HEK293 (cell line): ENCODE results near the gene TMEM134.

Experiments
- CTCF ChIP-seq: fragments of 450-650 bp; formaldehyde crosslinking; IDR thresholded peaks from 2 replicates; pipeline ENCODE4 v1.5.1; 2016; ENCODE audit warnings: missing biosample characterization, missing genetic modification characterization
- GLIS1 ChIP-seq: fragments of 450-650 bp; formaldehyde crosslinking; IDR thresholded peaks from 2 replicates; pipeline ENCODE4 v1.5.1; 2016; ENCODE audit warnings: missing biosample characterization, missing genetic modification characterization
- GLIS2 ChIP-seq: fragments of 450-650 bp; formaldehyde crosslinking; IDR thresholded peaks from 2 replicates; pipeline ENCODE4 v1.5.1; 2016; ENCODE audit warnings: missing biosample characterization, missing genetic modification characterization
- KLF7 ChIP-seq: fragments of 450-650 bp; formaldehyde crosslinking; IDR thresholded peaks from 2 replicates; pipeline ENCODE4 v1.5.1; 2016; ENCODE audit warnings: missing biosample characterization, missing genetic modification characterization, borderline replicate concordance
- PATZ1 ChIP-seq: fragments of 450-650 bp; formaldehyde crosslinking; IDR thresholded peaks from 2 replicates; pipeline ENCODE4 v1.5.1; 2016; ENCODE audit warnings: missing biosample characterization, missing genetic modification characterization
- SALL2 ChIP-seq: fragments of 450-650 bp; formaldehyde crosslinking; IDR thresholded peaks from 2 replicates; pipeline ENCODE4 v1.5.0; 2017; ENCODE audit warnings: missing biosample characterization, mild to moderate bottlenecking, missing genetic modification characterization, borderline replicate concordance
- YY1 ChIP-seq: fragments of 450-650 bp; formaldehyde crosslinking; IDR thresholded peaks from 2 replicates; pipeline ENCODE4 v1.5.1; 2018; ENCODE audit warnings: missing biosample characterization, missing genetic modification characterization
- ZBTB1 ChIP-seq: fragments of 450-650 bp; formaldehyde crosslinking; IDR thresholded peaks from 2 replicates; pipeline ENCODE4 v1.5.1; 2016; ENCODE audit warnings: missing biosample characterization, missing genetic modification characterization
- ZBTB20 ChIP-seq: fragments of 450-650 bp; formaldehyde crosslinking; IDR thresholded peaks from 2 replicates; pipeline ENCODE4 v1.5.1; 2016; ENCODE audit warnings: missing biosample characterization, missing genetic modification characterization
- ZBTB26 ChIP-seq: fragments of 450-650 bp; formaldehyde crosslinking; optimal IDR thresholded peaks from 2 replicates; pipeline ENCODE3; 2016; ENCODE audit warnings: missing biosample characterization, mild to moderate bottlenecking, missing genetic modification characterization
- ZBTB48 ChIP-seq: fragments of 450-650 bp; formaldehyde crosslinking; IDR thresholded peaks from 2 replicates; pipeline ENCODE4 v1.5.1; 2016; ENCODE audit warnings: missing biosample characterization, missing genetic modification characterization
- ZBTB8A ChIP-seq: fragments of 450-650 bp; formaldehyde crosslinking; IDR thresholded peaks from 2 replicates; pipeline ENCODE4 v1.5.1; 2016; ENCODE audit warnings: missing biosample characterization, missing genetic modification characterization
- ZEB2 ChIP-seq: fragments of 450-650 bp; formaldehyde crosslinking; IDR thresholded peaks from 2 replicates; pipeline ENCODE4 v1.5.1; 2016; ENCODE audit warnings: missing biosample characterization, missing genetic modification characterization
- ZFP37 ChIP-seq: fragments of 450-650 bp; formaldehyde crosslinking; IDR thresholded peaks from 2 replicates; pipeline ENCODE4 v1.5.1; 2016; ENCODE audit warnings: missing biosample characterization, missing genetic modification characterization
- ZFP41 ChIP-seq: fragments of 450-650 bp; formaldehyde crosslinking; IDR thresholded peaks from 2 replicates; pipeline ENCODE4 v1.5.1; 2016; ENCODE audit warnings: missing biosample characterization, missing genetic modification characterization, borderline replicate concordance
- ZNF138 ChIP-seq: fragments of 450-650 bp; formaldehyde crosslinking; IDR thresholded peaks from 2 replicates; pipeline ENCODE4 v1.5.1; 2016; ENCODE audit warnings: missing biosample characterization, missing genetic modification characterization, borderline replicate concordance
- ZNF24 ChIP-seq: fragments of 450-650 bp; formaldehyde crosslinking; IDR thresholded peaks from 2 replicates; pipeline ENCODE4 v1.5.1; 2016; ENCODE audit warnings: missing biosample characterization, missing genetic modification characterization
- ZNF274 ChIP-seq, 2 experiments: fragments of 200-500 bp in 1 of 2; fragments of 450-650 bp in 1 of 2; sonication (Bioruptor generic) in 1 of 2; formaldehyde crosslinking in 1 of 2; IDR thresholded peaks; 2 replicates each; pipeline versions ENCODE4 v1.5.1 to v1.6.1; 2014 to 2016; ENCODE audit warnings: borderline replicate concordance in 1 of 2, inconsistent platforms in 1 of 2, low read length in 1 of 2, missing biosample characterization in 1 of 2, missing genetic modification characterization in 1 of 2
- ZNF311 ChIP-seq: fragments of 450-650 bp; formaldehyde crosslinking; IDR thresholded peaks from 2 replicates; pipeline ENCODE4 v1.5.1; 2017; ENCODE audit warnings: missing biosample characterization, missing genetic modification characterization, borderline replicate concordance
- ZNF341 ChIP-seq: fragments of 450-650 bp; formaldehyde crosslinking; IDR thresholded peaks from 2 replicates; pipeline ENCODE4; 2016; ENCODE audit warnings: low read depth, missing biosample characterization, missing genetic modification characterization
- ZNF354C ChIP-seq: fragments of 450-650 bp; formaldehyde crosslinking; IDR thresholded peaks from 2 replicates; pipeline ENCODE4 v1.5.1; 2016; ENCODE audit warnings: missing biosample characterization, missing genetic modification characterization, low read depth, borderline replicate concordance
- ZNF391 ChIP-seq: fragments of 450-650 bp; formaldehyde crosslinking; IDR thresholded peaks from 2 replicates; pipeline ENCODE4 v1.5.1; 2016; ENCODE audit warnings: low read depth, missing biosample characterization, missing genetic modification characterization, borderline replicate concordance
- ZNF394 ChIP-seq: fragments of 450-650 bp; formaldehyde crosslinking; IDR thresholded peaks from 2 replicates; pipeline ENCODE4 v1.5.1; 2016; ENCODE audit warnings: missing biosample characterization, missing genetic modification characterization, mild to moderate bottlenecking, moderate library complexity, borderline replicate concordance
- ZNF426 ChIP-seq: fragments of 450-650 bp; formaldehyde crosslinking; IDR thresholded peaks from 2 replicates; pipeline ENCODE4 v1.5.1; 2017; ENCODE audit warnings: missing biosample characterization, missing genetic modification characterization, mild to moderate bottlenecking, inconsistent platforms, moderate library complexity
- ZNF449 ChIP-seq: fragments of 450-650 bp; formaldehyde crosslinking; IDR thresholded peaks from 2 replicates; pipeline ENCODE4 v1.5.1; 2017; ENCODE audit warnings: missing biosample characterization, mild to moderate bottlenecking, missing genetic modification characterization, moderate library complexity
- ZNF514 ChIP-seq: fragments of 450-650 bp; formaldehyde crosslinking; IDR thresholded peaks from 2 replicates; pipeline ENCODE4 v1.5.1; 2016; ENCODE audit warnings: missing biosample characterization, missing genetic modification characterization
- ZNF629 ChIP-seq: fragments of 450-650 bp; formaldehyde crosslinking; IDR thresholded peaks from 2 replicates; pipeline ENCODE4 v1.5.1; 2017; ENCODE audit warnings: missing biosample characterization, missing genetic modification characterization
- ZNF692 ChIP-seq: fragments of 450-650 bp; formaldehyde crosslinking; IDR thresholded peaks from 2 replicates; pipeline ENCODE4 v1.5.1; 2016; ENCODE audit warnings: missing biosample characterization, missing genetic modification characterization
- ZXDB ChIP-seq: fragments of 450-650 bp; formaldehyde crosslinking; IDR thresholded peaks from 2 replicates; pipeline ENCODE4 v1.5.1; 2016; ENCODE audit warnings: missing biosample characterization, missing genetic modification characterization
- TF ChIP-seq, protein P1 (sequence below): fragments of 450-650 bp; formaldehyde crosslinking; IDR thresholded peaks from 2 replicates; pipeline ENCODE4 v1.5.1; 2016; ENCODE audit warnings: missing biosample characterization, missing genetic modification characterization

The TMEM134 gene

DNA sequence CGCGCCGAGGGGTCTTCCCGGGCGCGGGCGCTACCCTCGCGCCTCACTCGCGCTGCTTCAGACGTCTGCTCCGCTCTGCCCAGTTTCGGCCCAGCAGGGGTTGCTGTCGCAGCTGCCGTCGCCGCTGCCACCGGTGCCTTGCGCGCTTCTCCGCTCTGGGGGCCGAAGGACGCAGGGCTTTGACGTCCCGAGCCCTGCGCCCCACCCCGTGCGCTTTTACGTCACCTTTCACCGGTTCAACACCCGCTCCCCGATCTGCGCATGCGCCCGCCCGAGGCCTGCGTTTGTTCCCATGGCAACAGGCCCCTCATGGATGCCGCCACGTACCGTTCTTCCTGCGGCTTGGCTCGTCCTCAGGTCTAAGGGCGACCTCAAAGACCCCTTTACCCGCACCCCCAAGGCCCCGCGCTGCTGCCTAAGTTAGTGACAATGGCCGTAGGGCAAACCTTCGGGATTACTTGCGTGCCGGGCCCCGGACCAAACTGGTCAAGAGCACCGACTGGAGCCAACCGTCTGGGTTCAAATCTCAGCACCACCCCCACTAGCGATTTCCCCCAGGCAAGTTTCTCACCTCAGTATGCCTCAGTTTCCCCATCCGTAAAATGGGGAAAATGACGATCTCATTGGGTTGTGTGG is 39.6 kb upstream of the TMEM134 start (continued):
- TF ChIP-seq ZNF24 (0 out of 2 replicates have a peak, but pooled peaks have one; percentile 19), CTCF (no peak), ZFP41 (tag by site-specific recombination) (no peak), ZNF274 (IDR thresholded peaks at IDR 0.05; ENCODE audit: low read length) (no peak), ZNF274 (tag by site-specific recombination; IDR thresholded peaks at IDR 0.05; ENCODE audit: borderline replicate concordance) (no peak), GLIS1 (tag by site-specific recombination) (peak; percentile 64), ZNF341 (tag by site-specific recombination) (no peak), YY1 (tag by site-specific recombination) (peak; percentile 52; the same call in 1 of the 2 replicates), ZBTB20 (tag by site-specific recombination) (peak; percentile 94), ZNF354C (tag by site-specific recombination) (no peak), ZNF629 (tag by site-specific recombination) (peak; percentile 98), ZBTB26 (tag by site-specific recombination) (peak; percentile 80), ZXDB (tag by site-specific recombination) (peak; percentile 55), SALL2 (tag by site-specific recombination) (no peak), ZNF449 (tag by site-specific recombination) (0 out of 2 replicates have a peak, but pooled peaks have one; percentile 38), ZNF391 (tag by site-specific recombination) (no peak), ZBTB1 (no peak), ZNF138 (tag by site-specific recombination) (no peak), ZNF514 (tag by site-specific recombination) (no peak), ZBTB8A (tag by site-specific recombination) (peak; percentile 83), ZBTB48 (tag by site-specific recombination) (peak; percentile 72; the same call in 1 of the 2 replicates), ZNF426 (tag by site-specific recombination) (no peak), PATZ1 (tag by site-specific recombination) (peak; percentile 94), ZNF692 (tag by site-specific recombination) (peak; percentile 66), ZNF394 (tag by site-specific recombination) (peak; percentile 15; the same call in 1 of the 2 replicates), ZNF311 (tag by site-specific recombination) (no peak), ZFP37 (no peak), KLF7 (tag by site-specific recombination) (0 out of 2 replicates have a peak, but pooled peaks have one; percentile 23), GLIS2 (tag by site-specific recombination) (peak; percentile 81), ZEB2 (peak; percentile 96)
- TF ChIP-seq, protein P1, sequence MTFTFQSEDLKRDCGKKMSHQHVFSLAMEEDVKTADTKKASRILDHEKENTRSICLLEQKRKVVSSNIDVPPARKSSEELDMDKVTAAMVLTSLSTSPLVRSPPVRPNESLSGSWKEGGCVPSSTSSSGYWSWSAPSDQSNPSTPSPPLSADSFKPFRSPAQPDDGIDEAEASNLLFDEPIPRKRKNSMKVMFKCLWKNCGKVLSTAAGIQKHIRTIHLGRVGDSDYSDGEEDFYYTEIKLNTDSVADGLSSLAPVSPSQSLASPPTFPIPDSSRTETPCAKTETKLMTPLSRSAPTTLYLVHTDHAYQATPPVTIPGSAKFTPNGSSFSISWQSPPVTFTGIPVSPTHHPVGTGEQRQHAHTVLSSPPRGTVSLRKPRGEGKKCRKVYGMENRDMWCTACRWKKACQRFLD (tag by site-specific recombination): peak; percentile 78; the same call in 1 of the 2 replicates
